A549 (cell line): ENCODE measurements around the gene TNS3.

Source experiments
- CBX8 ChIP-seq: fragments of 200-600 bp; sonication (generic); IDR thresholded peaks from 2 replicates; pipeline ENCODE4 v1.6.1; 2016
- CEBPB ChIP-seq, 2 experiments: fragments of >200 bp in 1 of 2; sonication (Bioruptor Twin) in 1 of 2; formaldehyde crosslinking in 1 of 2; IDR thresholded peaks; 2 replicates each; pipeline ENCODE4 v1.6.1; 2012 to 2016
- CHD2 ChIP-seq: fragments of 150-350 bp; IDR thresholded peaks from 2 replicates; pipeline ENCODE4 v1.6.1; 2014; ENCODE audit warnings: low read length; ENCODE audit not compliant: partially characterized antibody
- EHMT2 ChIP-seq: fragments of 200-600 bp; sonication (generic); IDR thresholded peaks from 2 replicates; pipeline ENCODE4 v1.6.1; 2016; ENCODE audit warnings: antibody characterized with exemption, low read depth, mild to moderate bottlenecking, moderate library complexity
- EP300 ChIP-seq, 2 experiments: fragments of >200 bp; sonication (Bioruptor Twin); formaldehyde crosslinking; IDR thresholded peaks; 2 replicates in 1 of 2; 3 replicates in 1 of 2; pipeline ENCODE4 v1.6.1; 2016 to 2017
- MAZ ChIP-seq: fragments of 150-350 bp; IDR thresholded peaks from 2 replicates; pipeline ENCODE4 v1.6.1; 2014; ENCODE audit warnings: antibody characterized with exemption, low read depth, low read length, borderline replicate concordance
- NPAS2 ChIP-seq: fragments of 250-450 bp; sonication (Bioruptor Pico); IDR thresholded peaks from 2 replicates; pipeline ENCODE4 v1.8.0; 2022; ENCODE audit warnings: mild to moderate bottlenecking, moderate library complexity, borderline replicate concordance
- POLR2A ChIP-seq: IDR thresholded peaks from 2 replicates; pipeline ENCODE4 v1.6.1; 2012; ENCODE audit warnings: mild to moderate bottlenecking, low read length
- POLR2AphosphoS2 ChIP-seq: conservative IDR thresholded peaks from 2 replicates; pipeline ENCODE4 v1.6.1; 2012; ENCODE audit warnings: low read length, improper control_type of control experiment, inconsistent platforms
- RAD21 ChIP-seq, 2 experiments: fragments of >200 bp in 1 of 2; sonication (Bioruptor Twin) in 1 of 2; formaldehyde crosslinking in 1 of 2; IDR thresholded peaks in 1 of 2; conservative IDR thresholded peaks in 1 of 2; 2 replicates in 1 of 2; 3 replicates in 1 of 2; pipeline ENCODE4 v1.6.1; 2012 to 2018; ENCODE audit warnings: inconsistent platforms in 1 of 2
- RFX5 ChIP-seq: fragments of 450-650 bp; IDR thresholded peaks from 2 replicates; pipeline ENCODE4 v1.7.1; 2014; ENCODE audit warnings: antibody characterized with exemption, mild to moderate bottlenecking, moderate library complexity
- TF ChIP-seq, protein P1 (sequence below): fragments of >200 bp; sonication (Bioruptor Twin); formaldehyde crosslinking; IDR thresholded peaks from 3 replicates; pipeline ENCODE4 v1.5.1; 2016

- no peak for TF ChIP-seq EHMT2
- TF ChIP-seq, protein P1, sequence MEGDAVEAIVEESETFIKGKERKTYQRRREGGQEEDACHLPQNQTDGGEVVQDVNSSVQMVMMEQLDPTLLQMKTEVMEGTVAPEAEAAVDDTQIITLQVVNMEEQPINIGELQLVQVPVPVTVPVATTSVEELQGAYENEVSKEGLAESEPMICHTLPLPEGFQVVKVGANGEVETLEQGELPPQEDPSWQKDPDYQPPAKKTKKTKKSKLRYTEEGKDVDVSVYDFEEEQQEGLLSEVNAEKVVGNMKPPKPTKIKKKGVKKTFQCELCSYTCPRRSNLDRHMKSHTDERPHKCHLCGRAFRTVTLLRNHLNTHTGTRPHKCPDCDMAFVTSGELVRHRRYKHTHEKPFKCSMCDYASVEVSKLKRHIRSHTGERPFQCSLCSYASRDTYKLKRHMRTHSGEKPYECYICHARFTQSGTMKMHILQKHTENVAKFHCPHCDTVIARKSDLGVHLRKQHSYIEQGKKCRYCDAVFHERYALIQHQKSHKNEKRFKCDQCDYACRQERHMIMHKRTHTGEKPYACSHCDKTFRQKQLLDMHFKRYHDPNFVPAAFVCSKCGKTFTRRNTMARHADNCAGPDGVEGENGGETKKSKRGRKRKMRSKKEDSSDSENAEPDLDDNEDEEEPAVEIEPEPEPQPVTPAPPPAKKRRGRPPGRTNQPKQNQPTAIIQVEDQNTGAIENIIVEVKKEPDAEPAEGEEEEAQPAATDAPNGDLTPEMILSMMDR: no peak
- TF ChIP-seq RAD21 (conservative IDR thresholded peaks at IDR 0.05 in 1 of 2, IDR thresholded peaks at IDR 0.05 in 1 of 2): no peak
- TF ChIP-seq CEBPB (IDR thresholded peaks at IDR 0.05): no peak
- no peak for TF ChIP-seq CBX8
- TF ChIP-seq RFX5: no peak
- no peak for TF ChIP-seq POLR2A
- TF ChIP-seq POLR2AphosphoS2: no peak
- no peak for TF ChIP-seq EP300 (IDR thresholded peaks at IDR 0.05)
- no peak for TF ChIP-seq CHD2
- no peak for TF ChIP-seq NPAS2 (CRISPR knock-in tag)
- TF ChIP-seq MAZ: no peak
These were observed 192.6 kb downstream of the TNS3 start for GRCh38 chr7:47389171-47389922.
